NCI-H128 (cell line): ENCODE measurements around the gene ANKRD27.
A peak's percentile ranks its signal among the peaks of the same experiment; 100 is the strongest.
"Not testable (repeated sequence)": the region's sequence is repeated elsewhere in the genome, so short reads cannot be mapped to it uniquely, and the experiment has no call there.

Source experiments
- DNase-seq: peaks from one replicate; lab custom pipeline; 2025; ENCODE audit not compliant: unreplicated experiment; lab: John Stamatoyannopoulos, UW

The ANKRD27 gene

GRCh38 chr19:32607479-32607878 lies 67.5 kb downstream of the ANKRD27 start:
- no peak for DNase-seq

GRCh38 chr19:32606289-32606688 lies 68.7 kb downstream of the ANKRD27 start:
- DNase-seq = no peak

DNA sequence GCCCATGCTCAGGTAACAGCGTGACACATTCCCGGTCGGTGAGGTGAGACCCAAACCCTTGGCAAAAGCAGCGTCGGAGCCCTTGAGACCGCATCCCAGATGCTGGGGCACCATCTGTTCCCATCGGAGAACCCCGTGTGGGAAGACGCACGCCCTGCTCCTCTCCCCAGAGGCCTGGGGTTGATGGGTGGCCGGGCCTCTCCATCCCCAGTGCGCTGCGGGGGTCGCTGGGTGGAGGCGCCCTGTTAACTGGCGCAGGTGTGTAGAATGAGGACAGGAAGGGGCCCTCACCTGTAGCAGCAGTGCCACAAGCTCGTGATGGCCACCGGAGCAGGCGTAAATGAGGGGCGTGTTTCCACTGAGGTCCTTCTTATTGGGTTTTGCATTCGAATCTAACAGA lies 69.4 kb downstream of the ANKRD27 start:
- DNase-seq = no peak

DNA sequence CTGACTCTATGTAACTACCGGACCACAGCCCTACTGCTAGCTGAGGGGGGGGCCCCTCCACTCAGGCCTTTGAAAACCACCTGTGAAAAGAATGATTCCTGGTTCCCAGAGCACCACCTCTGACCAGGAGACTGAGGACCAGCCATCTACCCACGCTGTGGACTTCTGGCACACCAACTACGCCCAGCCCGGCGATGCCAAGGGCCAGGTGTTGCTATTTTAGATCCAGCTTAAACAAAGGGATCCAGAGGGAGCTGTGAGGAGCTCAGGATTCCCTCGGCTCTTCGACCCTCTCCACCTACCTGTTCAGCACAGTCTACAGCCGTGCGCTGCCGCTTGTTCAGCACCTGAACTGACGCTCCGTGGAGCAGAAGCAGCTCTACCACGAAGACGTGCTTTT lies 71.0 kb downstream of the ANKRD27 start:
- DNase-seq = no peak

DNA sequence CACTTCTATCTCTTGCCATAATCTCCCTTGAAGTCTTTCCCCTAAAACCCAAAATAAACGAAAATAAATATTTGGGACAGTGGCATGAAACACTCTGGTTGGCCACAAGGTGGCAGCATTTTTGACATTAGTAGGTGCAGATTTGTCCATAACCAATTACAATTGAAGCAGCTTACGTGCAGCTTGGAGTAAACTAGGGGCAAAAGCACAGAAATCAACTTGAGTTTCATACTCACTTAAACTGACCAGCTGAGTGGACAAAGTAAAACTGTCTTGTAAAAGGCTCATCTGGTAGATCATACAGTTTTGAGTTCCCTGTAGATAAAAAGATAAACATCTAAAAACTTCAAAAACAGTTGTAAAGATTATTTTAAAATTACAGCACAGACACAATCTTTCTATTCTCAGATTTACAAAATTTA lies 75.2 kb downstream of the ANKRD27 start:
- no peak for DNase-seq

DNA sequence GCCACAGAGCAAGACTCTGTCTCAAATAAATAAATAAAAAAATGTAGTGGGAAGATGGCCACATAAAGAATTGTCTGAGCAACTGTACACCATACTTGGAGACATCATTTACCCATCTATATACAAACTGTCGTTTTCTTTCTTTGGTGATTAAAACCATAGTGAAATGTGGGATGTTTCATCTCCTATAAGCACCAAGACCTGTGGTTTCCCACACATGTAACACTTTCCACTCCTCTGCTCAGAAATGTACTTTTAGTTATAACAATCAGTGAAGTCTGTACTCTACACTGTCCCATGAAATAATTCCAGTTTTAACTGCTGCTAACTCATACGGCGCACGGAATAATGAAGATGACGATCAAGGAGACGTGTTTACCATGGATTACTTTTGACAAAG lies 75.7 kb downstream of the ANKRD27 start:
- no peak for DNase-seq

DNA sequence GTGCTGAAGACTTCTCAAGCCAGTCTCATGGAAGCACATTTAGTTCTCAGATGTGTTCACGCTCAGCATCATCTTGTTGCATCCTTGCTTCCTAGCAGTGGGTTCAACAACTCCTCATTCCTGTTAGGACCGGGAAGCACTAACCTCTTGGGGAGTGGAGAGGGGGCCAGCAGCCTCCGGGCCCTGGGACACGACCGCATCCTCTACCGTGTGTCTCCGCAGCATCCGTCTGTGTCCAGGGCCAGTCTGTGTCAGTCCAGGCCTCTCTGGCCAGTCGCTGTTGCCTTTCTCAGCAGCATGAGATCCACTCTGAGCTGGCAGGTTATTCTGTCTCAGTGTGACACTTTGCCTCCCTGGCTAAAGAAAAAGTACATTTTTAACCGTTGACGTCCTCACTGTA lies 77.0 kb downstream of the ANKRD27 start:
- DNase-seq = no peak

GRCh38 chr19:32595491-32595890 lies 79.5 kb downstream of the ANKRD27 start:
- DNase-seq = no peak

DNA sequence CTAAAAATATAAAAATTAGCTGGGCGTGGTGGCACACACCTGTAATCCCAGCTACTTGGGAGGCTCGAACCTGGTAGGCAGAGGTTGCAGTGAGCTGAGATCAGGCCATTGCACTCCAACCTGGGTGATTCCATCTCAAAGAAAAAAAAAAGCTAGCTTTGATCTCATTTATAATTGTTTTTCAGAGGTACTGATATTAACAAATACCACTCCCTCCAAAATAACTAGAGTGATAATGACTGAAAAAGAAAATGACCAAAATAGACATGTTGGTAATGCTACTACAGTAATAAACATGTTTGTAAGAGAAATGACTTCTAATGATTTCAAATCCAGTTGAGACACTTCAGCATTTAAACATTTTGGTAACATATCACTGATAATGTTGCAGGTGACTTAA lies 81.0 kb downstream of the ANKRD27 start:
- DNase-seq = no peak

GRCh38 chr19:32587747-32588504 lies 87.1 kb downstream of the ANKRD27 start:
- not testable (repeated sequence) for DNase-seq

DNA sequence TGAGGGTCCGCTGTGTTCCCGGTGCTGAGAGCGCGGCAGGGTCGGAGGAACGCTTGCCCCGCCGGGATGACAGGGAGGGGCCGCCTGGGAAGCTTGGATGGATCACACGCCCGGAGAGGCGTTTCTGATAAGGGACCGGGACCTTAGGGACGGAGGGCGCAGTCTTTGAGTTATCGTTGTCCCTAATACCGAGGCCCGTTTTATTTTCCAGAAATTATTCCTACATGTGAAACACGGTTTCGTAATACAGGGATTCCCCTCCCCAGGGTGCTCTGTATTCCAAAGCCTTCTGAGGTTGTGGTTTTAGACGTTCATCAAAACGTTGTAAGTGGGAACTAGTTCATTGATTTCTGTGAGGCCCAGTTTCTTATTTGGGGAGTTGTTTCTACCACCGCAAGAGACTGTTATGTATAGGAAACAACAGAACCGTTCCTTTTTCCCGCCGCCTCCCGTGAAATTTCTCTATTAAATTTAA lies 93.2 kb downstream of the ANKRD27 start:
- no peak for DNase-seq

- peak; percentile 91 for DNase-seq
Measured at GRCh38 chr19:32580901-32581704, 93.9 kb downstream of the ANKRD27 start, which contains the start of gene PDCD5. PDCD5 (plus strand) TSS chr19:32581190; CDS start chr19:32581262, 72 bp downstream.

DNA sequence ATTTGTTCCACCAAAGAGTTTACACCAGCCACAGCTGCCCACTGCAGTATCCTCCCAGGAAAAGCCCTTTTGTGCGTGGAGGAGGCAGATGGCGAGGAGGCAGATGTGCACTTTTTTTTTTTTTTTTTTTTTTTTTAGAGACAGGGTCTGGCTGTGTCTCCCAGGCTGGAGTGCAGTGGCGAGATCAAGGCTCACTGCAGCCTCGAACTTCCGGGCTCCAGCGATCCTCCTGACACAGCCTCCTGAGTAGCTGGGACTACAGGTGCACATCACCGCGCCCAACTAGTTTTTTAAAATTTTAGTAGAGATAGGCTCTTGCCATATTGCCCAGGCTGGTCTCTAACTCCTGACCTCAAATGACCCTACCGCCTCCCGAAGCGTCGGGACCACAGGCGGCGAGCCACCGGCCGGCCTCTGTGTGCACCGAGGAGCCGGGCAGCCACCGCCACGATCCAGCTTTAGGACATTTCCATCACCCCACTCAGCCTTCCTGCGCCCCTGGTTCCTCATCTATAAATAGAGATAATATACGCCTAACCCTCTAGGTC lies 94.6 kb downstream of the ANKRD27 start:
- no peak for DNase-seq

DNA sequence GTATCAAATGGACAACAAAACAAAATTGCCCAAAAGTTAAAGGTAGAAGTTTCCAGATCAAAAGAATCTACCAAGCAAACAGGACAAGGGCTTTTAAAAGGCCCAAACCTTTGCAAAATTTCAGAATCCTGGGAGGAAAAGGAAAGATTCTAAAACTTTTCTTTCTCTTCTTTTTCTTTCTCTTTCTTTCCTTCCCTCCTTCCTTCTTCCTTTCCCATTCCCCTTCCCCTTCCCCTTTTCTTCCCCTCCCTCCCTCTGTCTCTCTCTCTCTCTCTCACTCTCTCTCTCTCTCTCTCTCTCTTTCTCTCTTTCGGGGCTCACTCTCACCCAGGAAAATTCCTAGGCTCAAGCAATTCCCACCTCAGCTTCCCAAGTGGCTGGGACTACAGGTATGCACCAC lies 98.2 kb downstream of the ANKRD27 start:
- no peak for DNase-seq

GRCh38 chr19:32573492-32573794 lies 101.5 kb downstream of the ANKRD27 start:
- no peak for DNase-seq

- DNase-seq = not testable (repeated sequence)
Measured at GRCh38 chr19:32572700-32573491, 102.1 kb downstream of the ANKRD27 start.

DNA sequence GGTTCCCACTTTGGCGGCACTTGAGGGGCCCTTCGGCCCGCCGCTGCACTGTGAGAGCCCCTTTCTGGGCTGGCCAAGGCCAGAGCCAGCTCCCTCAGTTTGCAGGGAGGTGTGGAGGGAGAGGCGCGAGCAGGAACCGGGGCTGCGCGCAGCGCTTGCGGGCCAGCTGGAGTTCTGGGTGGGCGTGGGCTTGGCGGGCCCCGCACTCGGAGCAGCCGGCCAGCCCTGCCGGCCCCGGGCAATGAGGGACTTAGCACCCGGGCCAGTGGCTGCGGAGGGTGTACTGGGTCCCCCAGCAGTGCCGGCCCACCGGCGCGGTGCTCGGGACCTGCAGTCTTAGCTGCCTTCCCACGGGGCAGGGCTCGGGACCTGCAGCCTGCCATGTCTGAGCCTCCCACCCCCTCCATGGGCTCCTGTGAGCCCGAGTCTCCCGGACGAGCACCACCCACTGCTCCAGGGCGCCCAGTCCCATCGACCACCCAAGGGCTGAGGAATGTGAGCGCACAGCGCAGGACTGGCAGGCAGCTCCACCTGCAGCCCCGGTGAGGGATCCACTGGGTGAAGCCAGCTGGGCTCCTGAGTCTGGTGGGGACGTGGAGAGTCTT lies 103.4 kb downstream of the ANKRD27 start:
- not testable (repeated sequence) for DNase-seq

DNA sequence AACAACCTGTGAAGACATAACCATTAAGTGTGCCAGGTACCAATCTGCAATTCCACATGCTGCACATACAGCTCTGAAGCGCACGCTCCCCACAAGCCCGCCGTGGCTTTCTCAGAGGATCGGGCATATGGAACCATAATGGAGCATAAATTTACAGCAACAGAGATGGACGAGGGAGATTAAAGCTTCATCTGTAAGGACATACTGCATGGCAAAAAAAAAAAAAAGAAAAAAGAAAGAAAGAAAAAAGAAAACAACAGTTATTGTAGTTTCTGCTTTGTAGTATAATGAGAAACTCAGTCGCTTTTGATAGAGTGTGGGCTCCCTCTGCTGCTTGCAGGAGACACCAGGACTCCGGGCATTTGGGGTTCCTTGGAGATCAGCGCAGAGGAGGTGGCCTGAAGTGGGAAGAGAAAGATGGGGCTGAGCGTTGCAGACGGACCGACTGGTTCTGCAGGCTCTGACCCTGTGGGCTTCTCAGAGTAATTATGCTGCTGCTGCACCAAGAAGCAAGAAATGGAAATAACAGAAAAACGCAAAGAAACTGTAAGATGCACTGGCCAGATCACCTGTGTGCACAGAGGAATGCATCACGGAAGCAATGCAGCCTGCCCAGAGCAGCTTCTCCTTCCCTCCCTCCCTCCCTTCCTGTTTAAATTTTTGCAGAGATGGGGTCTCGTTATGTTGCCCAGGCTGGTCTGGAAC lies 104.7 kb downstream of the ANKRD27 start:
- peak; percentile 70 for DNase-seq

DNA sequence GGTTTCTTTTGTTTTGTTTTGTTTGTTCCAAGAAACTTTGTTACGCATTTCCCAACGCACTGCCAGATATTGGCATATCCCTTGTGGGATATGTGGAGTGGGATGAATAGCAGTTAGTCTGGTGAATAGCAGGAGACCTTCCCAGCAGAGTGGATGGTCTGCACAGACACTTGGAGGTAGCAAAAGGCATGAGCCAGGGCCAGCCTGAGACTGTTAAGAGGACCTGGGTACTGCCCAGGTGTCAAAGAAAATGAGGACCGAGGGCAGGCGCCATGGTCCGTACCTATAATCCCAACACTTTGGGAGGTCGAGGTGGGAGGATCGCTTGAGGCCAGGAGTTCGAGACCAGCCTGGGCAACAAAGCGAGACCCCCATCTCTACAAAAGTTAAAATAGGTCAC lies 107.5 kb downstream of the ANKRD27 start:
- DNase-seq = no peak

- no peak for DNase-seq
Measured at GRCh38 chr19:32566246-32566830, 108.6 kb downstream of the ANKRD27 start.
